Stimulated activated CD4-positive, alpha-beta T cell treated with anti-CD3 and anti-CD28 coated beads, TNF-alpha, amount 100 ng/mL, for 1 hour (primary cell): ENCODE results near the gene CYB561D2.

Experiments used
- DNase-seq, 3 donors: peaks; one replicate each; pipeline ENCODE4 v3.0.0-alpha.2; 2020; ENCODE audit warnings: low read depth in 3 of 3, low spot score in 1 of 3

The CYB561D2 gene

GRCh38 chr3:50359760-50360110, 9.1 kb downstream of the CYB561D2 start:
- no peak for DNase-seq

GRCh38 chr3:50364573-50365079, 14.0 kb downstream of the CYB561D2 start:
- no peak for DNase-seq

GRCh38 chr3:50365080-50365841, 14.6 kb downstream of the CYB561D2 start:
- peak; percentile 84 to 93 (median 84) for DNase-seq

- DNase-seq, result no peak
These were observed 15.2 kb downstream of the CYB561D2 start for GRCh38 chr3:50365842-50366220.

- DNase-seq, result no peak
These were observed 18.5 kb downstream of the CYB561D2 start for GRCh38 chr3:50369012-50369670.

GRCh38 chr3:50370594-50370993, 19.9 kb downstream of the CYB561D2 start:
- DNase-seq, result no peak

GRCh38 chr3:50371133-50371685, 20.5 kb downstream of the CYB561D2 start:
- DNase-seq, result no peak

GRCh38 chr3:50372349-50372748, 21.7 kb downstream of the CYB561D2 start:
- no peak for DNase-seq

- no peak for DNase-seq
These were observed 22.7 kb downstream of the CYB561D2 start for GRCh38 chr3:50373146-50374051.

- DNase-seq, result no peak
These were observed 23.9 kb downstream of the CYB561D2 start for GRCh38 chr3:50374363-50375257.

GRCh38 chr3:50375258-50375931, 24.7 kb downstream of the CYB561D2 start:
- DNase-seq, result no peak

GRCh38 chr3:50378024-50378423, 27.4 kb downstream of the CYB561D2 start:
- DNase-seq, result no peak

- no peak for DNase-seq
These were observed 28.1 kb downstream of the CYB561D2 start for GRCh38 chr3:50378757-50379156.

GRCh38 chr3:50380405-50381085, 29.9 kb downstream of the CYB561D2 start:
- no peak for DNase-seq

GRCh38 chr3:50381383-50381782, 30.7 kb downstream of the CYB561D2 start:
- no peak for DNase-seq

- DNase-seq, result no peak
These were observed 32.1 kb downstream of the CYB561D2 start for GRCh38 chr3:50382722-50383121.

- no peak for DNase-seq
These were observed 33.1 kb downstream of the CYB561D2 start for GRCh38 chr3:50383750-50384149.

GRCh38 chr3:50385754-50386153, 35.1 kb downstream of the CYB561D2 start:
- DNase-seq, result no peak
